NCI-H1694 treated with DMSO at 0.1 percent for 48 hours (cell line): Measurements from ENCODE around the gene CTDP1.
"Not testable (repeated sequence)": the region's sequence is repeated elsewhere in the genome, so short reads cannot be mapped to it uniquely, and the experiment has no call there.

Experiments used
- DNase-seq: peaks from one replicate; lab custom pipeline; 2025; lab: John Stamatoyannopoulos, UW

The CTDP1 gene

GRCh38 chr18:79682894-79683625 lies 3.5 kb downstream of the CTDP1 start:
- no peak for DNase-seq

- no peak for DNase-seq
These were observed 4.2 kb downstream of the CTDP1 start for GRCh38 chr18:79683626-79684282.

- no peak for DNase-seq
These were observed 4.7 kb downstream of the CTDP1 start for GRCh38 chr18:79684283-79684631.

GRCh38 chr18:79684787-79685186 lies 5.2 kb downstream of the CTDP1 start:
- no peak for DNase-seq

- no peak for DNase-seq
These were observed 5.7 kb downstream of the CTDP1 start for GRCh38 chr18:79685281-79685680.

- no peak for DNase-seq
These were observed 6.4 kb downstream of the CTDP1 start for GRCh38 chr18:79685971-79686370.

GRCh38 chr18:79687806-79688205 lies 8.2 kb downstream of the CTDP1 start:
- DNase-seq = no peak

- DNase-seq = no peak
These were observed 10.5 kb downstream of the CTDP1 start for GRCh38 chr18:79690071-79690470.

- DNase-seq = no peak
These were observed 11.2 kb downstream of the CTDP1 start for GRCh38 chr18:79690586-79691482.

- DNase-seq = no peak
These were observed 12.5 kb downstream of the CTDP1 start for GRCh38 chr18:79692056-79692455.

- DNase-seq = no peak
These were observed 13.3 kb downstream of the CTDP1 start for GRCh38 chr18:79692886-79693285.

GRCh38 chr18:79693561-79694205 lies 14.1 kb downstream of the CTDP1 start:
- no peak for DNase-seq

GRCh38 chr18:79694206-79694894 lies 14.7 kb downstream of the CTDP1 start:
- not testable (repeated sequence) for DNase-seq

GRCh38 chr18:79694895-79695213 lies 15.3 kb downstream of the CTDP1 start:
- no peak for DNase-seq

- DNase-seq = no peak
These were observed 15.7 kb downstream of the CTDP1 start for GRCh38 chr18:79695269-79695668.

- no peak for DNase-seq
These were observed 16.6 kb downstream of the CTDP1 start for GRCh38 chr18:79695856-79696850.

GRCh38 chr18:79697178-79697577 lies 17.6 kb downstream of the CTDP1 start:
- no peak for DNase-seq

- no peak for DNase-seq
These were observed 18.4 kb downstream of the CTDP1 start for GRCh38 chr18:79697976-79698375.

GRCh38 chr18:79698668-79699335 lies 19.2 kb downstream of the CTDP1 start:
- DNase-seq = no peak

GRCh38 chr18:79699653-79700052 lies 20.1 kb downstream of the CTDP1 start:
- no peak for DNase-seq
